Suprapubic skin (tissue), 4 donors: ENCODE results near the gene CDC14C. TPM values are rescaled to one million over a fixed set of nuclear protein-coding genes. Genes with fewer than 3 reads are reported as not detected.

ENCODE experiments used
- DNase-seq, 2 donors: peaks; one replicate each; pipeline ENCODE4 v3.0.0-alpha.2; 2019; ENCODE audit warnings: low spot score in 2 of 2
- H3K27ac ChIP-seq: fragments of 200-600 bp; sonication (generic); one replicate; pipeline ENCODE4 v1.5.1; 2019
- H3K27me3 ChIP-seq: fragments of 200-600 bp; sonication (generic); one replicate; pipeline ENCODE4 v1.5.1; 2019
- H3K36me3 ChIP-seq: fragments of 200-600 bp; sonication (generic); one replicate; pipeline ENCODE4 v1.5.1; 2019
- H3K4me1 ChIP-seq: fragments of 200-600 bp; sonication (generic); one replicate; pipeline ENCODE4 v1.5.1; 2019
- H3K4me3 ChIP-seq: fragments of 200-600 bp; sonication (generic); one replicate; pipeline ENCODE4 v1.5.1; 2019; ENCODE audit warnings: mild to moderate bottlenecking
- H3K9me3 ChIP-seq: fragments of 200-600 bp; sonication (generic); one replicate; pipeline ENCODE4 v1.5.1; 2019
- CTCF ChIP-seq, 2 donors: fragments of 200-600 bp in 1 of 2; fragments of 450-650 bp in 1 of 2; sonication (generic) in 1 of 2; IDR thresholded peaks; one replicate each; pipeline ENCODE4 v1.5.1; 2016 to 2019; ENCODE audit warnings: antibody characterized with exemption in 2 of 2, mild to moderate bottlenecking in 1 of 2, moderate library complexity in 1 of 2
- EP300 ChIP-seq: sonication (generic); formaldehyde crosslinking; IDR thresholded peaks from one replicate; pipeline ENCODE4 v1.6.1; 2017; ENCODE audit warnings: antibody characterized with exemption
- POLR2A ChIP-seq, 2 donors: fragments of 450-650 bp; IDR thresholded peaks; one replicate each; pipeline ENCODE4 v1.6.1; 2017; ENCODE audit warnings: antibody characterized with exemption in 2 of 2, mild to moderate bottlenecking in 2 of 2, moderate library complexity in 2 of 2
- POLR2AphosphoS5 ChIP-seq, 3 donors: sonication (generic); formaldehyde crosslinking; IDR thresholded peaks; one replicate each; pipeline ENCODE4 v1.6.1; 2017; ENCODE audit warnings: antibody characterized with exemption in 3 of 3
- WGBS: methylation state at CpG from one replicate; pipeline ENCODE4 v1.1.5; 2018; 5-methylcytosine and 5-hydroxymethylcytosine counted together
- total RNA-seq, 4 donors: library from RNA; depleted of rRNA; stranded (reverse); fragments of >200 nt; gene quantifications; one replicate each; pipeline ENCODE4 v1.1.0, GENCODE V29; 2016

CDC14C gene
- total RNA-seq, 4 donors from 2014 or later: not detected

DNA sequence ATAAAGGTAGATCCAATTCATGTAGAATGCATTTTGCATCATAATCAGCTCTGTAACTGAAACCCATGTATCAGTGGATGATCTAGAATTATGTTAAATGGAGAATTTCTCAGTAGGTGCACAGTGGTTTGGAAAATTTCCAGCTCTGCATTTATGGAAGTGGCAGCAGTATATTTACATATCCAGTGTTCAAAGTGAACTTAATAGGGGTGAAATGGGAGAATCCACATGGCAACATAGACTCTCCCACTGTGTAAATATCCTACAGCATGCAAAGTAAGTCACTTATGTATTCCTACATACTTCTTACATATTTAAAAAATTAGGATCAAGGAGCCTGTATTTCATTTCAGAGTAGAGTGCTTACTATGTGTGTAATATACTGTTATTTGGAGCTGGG, 35.3 kb downstream of the CDC14C start:
- Histone ChIP-seq H3K36me3 (no peaks in the 10 kb centered on the region), H3K27ac (no peak overlapping the region), H3K4me3 (no peak overlapping the region), H3K4me1 (no peaks in the 10 kb centered on the region), H3K27me3 (no peaks in the 10 kb centered on the region), H3K9me3 (no peaks in the 10 kb centered on the region)
- no peak for DNase-seq
- no peak for TF ChIP-seq CTCF (IDR thresholded peaks at IDR 0.05)

- DNase-seq: no peak
- H3K4me3 ChIP-seq: no peak overlapping the region
- H3K9me3 ChIP-seq: no peaks in the 10 kb centered on the region
- no peak overlapping the region for H3K27ac ChIP-seq
- no peaks in the 10 kb centered on the region for H3K27me3 ChIP-seq
- no peak for TF ChIP-seq POLR2A (IDR thresholded peaks at IDR 0.05)
- no peak for TF ChIP-seq EP300
- TF ChIP-seq POLR2AphosphoS5 (IDR thresholded peaks at IDR 0.05): no peak
- no peak for TF ChIP-seq CTCF (IDR thresholded peaks at IDR 0.05)
- 53% methylated on average over 7 of the region's 7 CpGs for WGBS
- no peaks in the 10 kb centered on the region for H3K4me1 ChIP-seq
- no peaks in the 10 kb centered on the region for H3K36me3 ChIP-seq
Observed at GRCh38 chr7:48962821-48963505, 38.6 kb downstream of the CDC14C start.

DNA sequence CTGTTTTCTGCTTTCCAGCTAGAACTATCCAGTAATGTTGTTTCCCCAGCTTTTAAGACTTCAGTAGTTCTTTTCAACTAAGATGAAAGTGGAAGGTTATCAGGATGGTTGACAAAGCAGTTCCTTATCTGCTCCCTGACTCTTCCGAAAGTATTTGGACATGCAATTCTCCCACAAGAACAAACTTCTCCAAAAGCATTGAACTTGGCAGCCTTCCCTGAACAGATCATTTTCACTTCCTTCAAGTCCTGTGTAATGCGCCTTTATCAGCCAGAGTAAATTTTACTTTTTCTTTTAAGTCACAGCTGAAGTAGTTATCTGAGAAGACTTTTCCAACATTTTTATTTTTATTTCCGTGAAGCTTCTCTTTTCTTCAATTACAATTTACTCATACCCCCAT, 39.7 kb downstream of the CDC14C start:
- H3K4me1 ChIP-seq: no peaks in the 10 kb centered on the region
- no peak overlapping the region for H3K4me3 ChIP-seq
- TF ChIP-seq EP300 (no peak), POLR2A (IDR thresholded peaks at IDR 0.05) (no peak), CTCF (IDR thresholded peaks at IDR 0.05) (no peak), POLR2AphosphoS5 (IDR thresholded peaks at IDR 0.05) (no peak)
- H3K27ac ChIP-seq: no peak overlapping the region
- no peaks in the 10 kb centered on the region for H3K36me3 ChIP-seq
- no peaks in the 10 kb centered on the region for H3K27me3 ChIP-seq
- H3K9me3 ChIP-seq: no peaks in the 10 kb centered on the region
- WGBS: 15% methylated on average over 3 of the region's 3 CpGs
- DNase-seq: no peak

DNA sequence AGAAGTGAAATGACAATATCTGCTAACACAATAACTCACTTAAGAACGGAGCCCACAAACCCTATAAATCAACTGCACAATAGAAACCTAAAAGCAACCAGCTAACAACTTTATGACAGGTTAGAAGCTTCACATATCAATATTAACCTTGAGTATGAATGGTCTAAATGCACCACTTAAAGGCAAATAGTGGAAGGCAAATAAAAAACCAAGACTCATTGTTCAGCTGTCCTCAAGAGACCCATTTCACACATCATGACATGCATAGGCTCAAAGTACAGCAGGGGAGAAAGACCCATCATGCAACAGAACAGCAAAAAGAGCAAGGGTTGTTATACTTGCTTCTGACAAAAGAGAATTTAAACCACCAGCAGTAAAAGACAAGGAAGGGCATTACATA, 46.8 kb downstream of the CDC14C start:
- TF ChIP-seq CTCF (IDR thresholded peaks at IDR 0.05) (no peak), POLR2AphosphoS5 (IDR thresholded peaks at IDR 0.05) (no peak), EP300 (no peak), POLR2A (IDR thresholded peaks at IDR 0.05) (no peak)
- no peak overlapping the region for H3K4me3 ChIP-seq

GRCh38 chr7:48976253-48976652, 51.9 kb downstream of the CDC14C start:
- Histone ChIP-seq H3K4me3 (no peak overlapping the region), H3K9me3 (no peaks in the 10 kb centered on the region), H3K27ac (no peak overlapping the region), H3K36me3 (no peaks in the 10 kb centered on the region), H3K27me3 (no peaks in the 10 kb centered on the region), H3K4me1 (no peaks in the 10 kb centered on the region)
- WGBS: 76% methylated on average over 5 of the region's 5 CpGs
- TF ChIP-seq CTCF (IDR thresholded peaks at IDR 0.05) (no peak), POLR2AphosphoS5 (IDR thresholded peaks at IDR 0.05) (no peak), EP300 (no peak), POLR2A (IDR thresholded peaks at IDR 0.05) (no peak)
- DNase-seq: no peak

More for the DNA sequence above, 46.8 kb downstream of the CDC14C start:
- DNase-seq: no peak
- Histone ChIP-seq H3K27me3 (no peaks in the 10 kb centered on the region), H3K27ac (no peak overlapping the region), H3K4me1 (no peaks in the 10 kb centered on the region), H3K36me3 (no peaks in the 10 kb centered on the region), H3K9me3 (no peaks in the 10 kb centered on the region)
- 83% methylated on average over 1 of the region's 1 CpG for WGBS
